Keratinocyte (primary cell): ENCODE results near the gene RPS21. TPM values are rescaled to one million over a fixed set of nuclear protein-coding genes. Genes with fewer than 3 reads are reported as not detected.

Experiments
- DNase-seq: peaks from one replicate; pipeline ENCODE4 v3.0.0-alpha.2; 2011; ENCODE audit warnings: low read depth, missing footprints, low spot score
- FAIRE-seq: peaks from 2 replicates; lab custom pipeline; 2011; peaks lifted over from hg19 to GRCh38; lab: Jason Lieb, UNC
- H2AFZ ChIP-seq: 2 replicates; pipeline ENCODE4 v1.6.0; 2012; ENCODE audit warnings: low read length, control low read depth, inconsistent platforms; ENCODE audit not compliant: control insufficient read depth
- H3K27ac ChIP-seq: 2 replicates; pipeline ENCODE4 v1.5.1; 2011; ENCODE audit warnings: low read length; ENCODE audit not compliant: control insufficient read depth, insufficient read depth
- H3K27me3 ChIP-seq: 3 replicates; pipeline ENCODE4 v1.6.0; 2011; ENCODE audit warnings: low read length; ENCODE audit not compliant: control insufficient read depth, insufficient read depth; ENCODE audit errors: extremely low read depth
- H3K36me3 ChIP-seq, 2 experiments: 2 replicates in 1 of 2; 3 replicates in 1 of 2; pipeline ENCODE4 v1.5.1; 2011; ENCODE audit warnings: low read length in 2 of 2, mild to moderate bottlenecking in 1 of 2; ENCODE audit not compliant: control insufficient read depth in 2 of 2, insufficient read depth in 2 of 2; ENCODE audit errors: extremely low read depth in 1 of 2
- H3K4me1 ChIP-seq: 3 replicates; pipeline ENCODE4 v1.5.1; 2011; ENCODE audit warnings: low read length; ENCODE audit not compliant: control insufficient read depth, insufficient read depth; ENCODE audit errors: extremely low read depth
- H3K4me2 ChIP-seq: 3 replicates; pipeline ENCODE4 v1.6.0; 2011; ENCODE audit warnings: low read depth, low read length; ENCODE audit not compliant: control insufficient read depth, insufficient read depth; ENCODE audit errors: extremely low read depth
- H3K4me3 ChIP-seq, 3 experiments: fragments of 200-600 bp in 1 of 3; sonication (generic) in 1 of 3; 2 replicates in 2 of 3; 3 replicates in 1 of 3; pipeline ENCODE4 v1.5.1; 2011 to 2016; ENCODE audit warnings: low read length in 3 of 3, mild to moderate bottlenecking in 3 of 3, control low read depth in 2 of 3, inconsistent platforms in 1 of 3, low read depth in 1 of 3, mixed read lengths in 1 of 3, mixed run types in 1 of 3, moderate library complexity in 1 of 3; ENCODE audit not compliant: control insufficient read depth in 2 of 3, insufficient read depth in 2 of 3; ENCODE audit errors: extremely low read depth in 1 of 3
- H3K79me2 ChIP-seq: 2 replicates; pipeline ENCODE4 v1.6.0; 2012; ENCODE audit warnings: low read length; ENCODE audit not compliant: control insufficient read depth, insufficient read depth
- H3K9ac ChIP-seq: 3 replicates; pipeline ENCODE4 v1.6.0; 2011; ENCODE audit warnings: low read length; ENCODE audit not compliant: control insufficient read depth, insufficient read depth; ENCODE audit errors: extremely low read depth
- H3K9me1 ChIP-seq: 3 replicates; pipeline ENCODE4 v1.6.0; 2011; ENCODE audit warnings: low read length; ENCODE audit not compliant: control insufficient read depth, insufficient read depth; ENCODE audit errors: extremely low read depth
- H3K9me3 ChIP-seq: 2 replicates; pipeline ENCODE4 v1.5.1; 2012; ENCODE audit warnings: low read depth, low read length; ENCODE audit not compliant: control insufficient read depth
- H4K20me1 ChIP-seq: 3 replicates; pipeline ENCODE4 v1.6.0; 2011; ENCODE audit warnings: low read length; ENCODE audit not compliant: control insufficient read depth, insufficient read depth; ENCODE audit errors: extremely low read depth
- CTCF ChIP-seq, 3 experiments: IDR thresholded peaks in 1 of 3; conservative IDR thresholded peaks in 1 of 3; optimal IDR thresholded peaks in 1 of 3; 2 replicates in 2 of 3; 3 replicates in 1 of 3; pipeline versions ENCODE3 to v1.5.1; 2011; ENCODE audit warnings: low read length in 3 of 3, mild to moderate bottlenecking in 3 of 3, moderate library complexity in 2 of 3, control low read depth in 1 of 3, inconsistent platforms in 1 of 3; ENCODE audit not compliant: insufficient read depth in 2 of 3; ENCODE audit errors: extremely low read depth in 1 of 3
- EZH2 ChIP-seq: IDR thresholded peaks from one replicate; pipeline ENCODE4 v1.6.1; 2012; ENCODE audit warnings: inconsistent platforms, mild to moderate bottlenecking, low read length, moderate library complexity
- dilution Hi-C: fragments of 300-500 bp; cut with MboI; formaldehyde crosslinking; loops from one replicate; pipeline ENCODE4 v1.7.0; 2020; ENCODE audit warnings: low sequenced_read_pairs; ENCODE audit not compliant: extremely low pct_ligation_motif_present
- polyA plus RNA-seq, 5 experiments: library from polyadenylated mRNA; depleted of rRNA in 3 of 5; stranded (reverse) in 3 of 5; stranded (forward) in 1 of 5; unstranded in 1 of 5; fragments of >200 nt; gene quantifications; 1 replicate in 1 of 5; 2 replicates in 3 of 5; 3 replicates in 1 of 5; pipeline versions ENCODE4 v1.2.1 to v1.2.3, GENCODE V29; 2011 to 2012; ENCODE audit warnings: missing spikeins in 2 of 5, low read depth in 1 of 5, low replicate concordance in 1 of 5

The RPS21 gene
- polyA plus RNA-seq, 1 donor (not counting 4 experiments of a cell fraction or from before 2014, with no cell fraction given) = 3,874 TPM

- Histone ChIP-seq H3K4me3 (no peak overlapping the region), H3K4me1 (no peaks in the 10 kb centered on the region), H2AFZ (no peak overlapping the region), H3K27ac (no peak overlapping the region), H3K9me3 (no peaks in the 10 kb centered on the region), H3K9ac (no peak overlapping the region), H3K79me2 (no peaks in the 10 kb centered on the region), H3K9me1 (no peaks in the 10 kb centered on the region), H3K36me3 (no peaks in the 10 kb centered on the region), H4K20me1 (no peaks in the 10 kb centered on the region), H3K27me3 (peaks cover 8% of the 10 kb centered on the region), H3K4me2 (no peak overlapping the region)
- no peak for TF ChIP-seq CTCF (optimal IDR thresholded peaks at IDR 0.05 in 1 of 3, IDR thresholded peaks at IDR 0.05 in 1 of 3, conservative IDR thresholded peaks at IDR 0.05 in 1 of 3; ENCODE audit: extremely low read depth in 1 of 3, insufficient read depth in 2 of 3, low read length in 3 of 3)
- no peak for TF ChIP-seq EZH2
- FAIRE-seq = no peak
- DNase-seq = no peak
- dilution Hi-C loops = no loop called here
These were observed 28.6 kb downstream of the RPS21 start for GRCh38 chr20:62415354-62416111.

DNA sequence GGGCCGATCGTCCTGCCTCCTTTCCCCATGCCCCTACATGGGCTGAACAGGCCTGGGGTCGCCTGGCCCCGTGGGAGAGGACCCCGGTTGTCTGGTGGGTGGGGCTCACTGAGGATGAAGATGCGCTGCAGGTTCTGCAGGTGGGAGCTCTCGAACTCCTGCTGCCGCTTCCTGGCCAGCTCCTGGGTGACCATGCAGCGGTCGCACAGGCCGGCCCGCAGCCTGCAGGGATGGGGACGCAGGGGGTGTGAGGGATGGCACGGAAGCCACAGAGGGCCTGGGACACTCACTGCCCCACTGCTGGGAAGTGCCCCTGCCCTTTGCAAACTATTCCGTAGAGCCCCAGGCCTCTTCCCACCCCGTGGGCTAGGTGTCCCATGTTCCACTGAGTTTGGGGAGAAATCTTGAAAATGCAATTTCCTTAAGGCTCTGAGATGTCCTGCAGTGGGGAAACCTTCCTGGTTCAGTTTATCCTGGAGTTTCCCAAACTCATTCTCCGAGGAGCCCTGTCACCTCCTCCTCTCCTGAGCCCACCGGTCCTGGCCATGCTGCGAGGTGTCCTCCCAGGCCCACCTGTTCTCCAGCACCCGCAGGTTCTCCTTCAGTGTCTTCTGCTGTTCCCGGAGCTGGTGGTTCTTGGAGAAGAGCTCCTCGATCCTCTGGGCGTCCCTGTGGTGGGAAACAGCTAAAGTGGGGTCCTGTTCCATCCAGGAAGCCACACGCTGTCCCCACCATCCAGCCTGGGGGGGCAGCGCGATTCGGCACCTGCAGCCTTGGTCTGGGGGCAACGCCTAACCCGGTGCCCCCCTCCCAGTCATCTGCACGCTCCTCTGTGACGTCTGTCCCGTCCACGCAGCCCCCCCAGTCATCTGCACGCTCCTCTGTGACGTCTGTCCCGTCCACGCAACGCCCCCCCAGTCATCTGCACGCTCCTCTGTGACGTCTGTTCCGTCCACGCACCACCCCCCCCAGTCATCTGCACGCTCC, 30.0 kb downstream of the RPS21 start:
- no peaks in the 10 kb centered on the region for H3K9me3 ChIP-seq
- dilution Hi-C loops = no loop called here
- H3K27ac ChIP-seq = no peak overlapping the region
- no peaks in the 10 kb centered on the region for H3K79me2 ChIP-seq
- peaks cover 8% of the 10 kb centered on the region for H3K27me3 ChIP-seq
- H3K4me2 ChIP-seq = no peak overlapping the region
- no peaks in the 10 kb centered on the region for H3K36me3 ChIP-seq
- no peaks in the 10 kb centered on the region for H3K9me1 ChIP-seq
- no peaks in the 10 kb centered on the region for H4K20me1 ChIP-seq
- H2AFZ ChIP-seq = no peak overlapping the region
- no peak for DNase-seq
- H3K9ac ChIP-seq = no peak overlapping the region
- no peak for TF ChIP-seq CTCF (optimal IDR thresholded peaks at IDR 0.05 in 1 of 3, IDR thresholded peaks at IDR 0.05 in 1 of 3, conservative IDR thresholded peaks at IDR 0.05 in 1 of 3; ENCODE audit: extremely low read depth in 1 of 3, insufficient read depth in 2 of 3, low read length in 3 of 3)
- TF ChIP-seq EZH2 = no peak
- H3K4me1 ChIP-seq = no peaks in the 10 kb centered on the region
- no peak overlapping the region for H3K4me3 ChIP-seq
- no peak for FAIRE-seq
